OCI-LY7 (cell line): Measurements from ENCODE around the gene CLCN4.

ENCODE experiments used
- CTCF ChIP-seq: fragments of 200-600 bp; sonication (generic); conservative IDR thresholded peaks from 2 replicates; pipeline ENCODE4 v1.5.1; 2014; ENCODE audit warnings: mild to moderate bottlenecking, antibody characterized with exemption, low read length, moderate library complexity, mixed read lengths
- EZH2phosphoT487 ChIP-seq: fragments of 200-600 bp; sonication (generic); IDR thresholded peaks from 2 replicates; pipeline ENCODE4 v1.6.1; 2018; ENCODE audit warnings: low read depth, borderline replicate concordance, mild to moderate bottlenecking, mixed run types, antibody characterized with exemption, low read length, moderate library complexity, mixed read lengths

- TF ChIP-seq CTCF, result no peak
- no peak for TF ChIP-seq EZH2phosphoT487
Measured at GRCh38 chrX:10198254-10198653, 41.5 kb downstream of the CLCN4 start.
